ENCODE measurements around the gene PIK3R6.
"Not testable (repeated sequence)": the region's sequence is repeated elsewhere in the genome, so short reads cannot be mapped to it uniquely, and the experiment has no call there.

The PIK3R6 gene

GRCh38 chr17:8872705-8873435 lies 5.4 kb upstream of the PIK3R6 start:
- no peak for DNase-seq (ENCODE audit: low spot score)

GRCh38 chr17:8872036-8872704 lies 4.7 kb upstream of the PIK3R6 start:
- DNase-seq (ENCODE audit: low spot score), result no peak

- DNase-seq (ENCODE audit: low spot score), result no peak
Observed at GRCh38 chr17:8871081-8871581, 3.7 kb upstream of the PIK3R6 start.

- DNase-seq (ENCODE audit: low spot score), result no peak
Observed at GRCh38 chr17:8870406-8871040, 3.0 kb upstream of the PIK3R6 start.

GRCh38 chr17:8869114-8869815 lies 1.8 kb upstream of the PIK3R6 start:
- DNase-seq (ENCODE audit: low spot score), result no peak

GRCh38 chr17:8868529-8868951 lies 1.1 kb upstream of the PIK3R6 start:
- DNase-seq (ENCODE audit: low spot score), result no peak

- DNase-seq (ENCODE audit: low spot score), result no peak
Observed at GRCh38 chr17:8868092-8868491, 618 bp upstream of the PIK3R6 start.

- DNase-seq (ENCODE audit: low spot score), result no peak
Observed at GRCh38 chr17:8865811-8866210, 1.7 kb downstream of the PIK3R6 start.

- peak; percentile 47 for DNase-seq (ENCODE audit: low spot score)
Observed at GRCh38 chr17:8865385-8865784, 2.1 kb downstream of the PIK3R6 start.

- DNase-seq (ENCODE audit: low spot score), result peak; percentile 44
Observed at GRCh38 chr17:8862213-8863056, 5.0 kb downstream of the PIK3R6 start.

- DNase-seq (ENCODE audit: low spot score), result no peak
Observed at GRCh38 chr17:8861495-8862181, 5.8 kb downstream of the PIK3R6 start.

GRCh38 chr17:8859804-8860430 lies 7.6 kb downstream of the PIK3R6 start:
- no peak for DNase-seq (ENCODE audit: low spot score)

- DNase-seq (ENCODE audit: low spot score), result peak; percentile 55
Observed at GRCh38 chr17:8859027-8859803, 8.3 kb downstream of the PIK3R6 start.

- peak; percentile 56 for DNase-seq (ENCODE audit: low spot score)
Observed at GRCh38 chr17:8857919-8858318, 9.6 kb downstream of the PIK3R6 start.

- DNase-seq (ENCODE audit: low spot score), result peak; percentile 36
Observed at GRCh38 chr17:8856869-8857575, 10.5 kb downstream of the PIK3R6 start.

GRCh38 chr17:8856205-8856603 lies 11.3 kb downstream of the PIK3R6 start:
- not testable (repeated sequence) for DNase-seq (ENCODE audit: low spot score)

GRCh38 chr17:8855477-8856204 lies 11.8 kb downstream of the PIK3R6 start:
- DNase-seq (ENCODE audit: low spot score), result no peak

GRCh38 chr17:8851600-8851999 lies 15.9 kb downstream of the PIK3R6 start:
- no peak for DNase-seq (ENCODE audit: low spot score)

Data from left forelimb (tissue), 1 donor.